SK-MEL-5 (cell line): ENCODE measurements around the gene TECRL. TPM values are rescaled to one million over a fixed set of nuclear protein-coding genes. Genes with fewer than 3 reads are reported as not detected.

ENCODE experiments used
- small RNA-seq, 2 experiments: library from RNA; depleted of rRNA; stranded (forward); fragments of <200 nt; gene quantifications; one replicate each; pipeline ENCODE3, GENCODE V24; 2014
- total RNA-seq: library from RNA; depleted of rRNA; stranded (reverse); fragments of >200 nt; shearing (Covaris generic); gene quantifications from 2 replicates; pipeline ENCODE4 v1.2.3, GENCODE V29; 2014

The TECRL gene
- total RNA-seq, 1 experiment from 2014 or later = not detected

Small RNAs within 50 kb of the gene (small RNA-seq; reads per million reads assigned to genes)
- 0 reads per million in 2 experiments for gene RNU6-191P
